GM18907 (cell line): Measurements from ENCODE around the gene CNR1.

Experiments
- ATAC-seq: cut with Tn5 transposase; IDR thresholded peaks from one replicate; pipeline ENCODE4 v1.9.1; 2021; ENCODE audit warnings: mild to moderate bottlenecking, moderate library complexity; ENCODE audit not compliant: unreplicated experiment

Gene CNR1

DNA sequence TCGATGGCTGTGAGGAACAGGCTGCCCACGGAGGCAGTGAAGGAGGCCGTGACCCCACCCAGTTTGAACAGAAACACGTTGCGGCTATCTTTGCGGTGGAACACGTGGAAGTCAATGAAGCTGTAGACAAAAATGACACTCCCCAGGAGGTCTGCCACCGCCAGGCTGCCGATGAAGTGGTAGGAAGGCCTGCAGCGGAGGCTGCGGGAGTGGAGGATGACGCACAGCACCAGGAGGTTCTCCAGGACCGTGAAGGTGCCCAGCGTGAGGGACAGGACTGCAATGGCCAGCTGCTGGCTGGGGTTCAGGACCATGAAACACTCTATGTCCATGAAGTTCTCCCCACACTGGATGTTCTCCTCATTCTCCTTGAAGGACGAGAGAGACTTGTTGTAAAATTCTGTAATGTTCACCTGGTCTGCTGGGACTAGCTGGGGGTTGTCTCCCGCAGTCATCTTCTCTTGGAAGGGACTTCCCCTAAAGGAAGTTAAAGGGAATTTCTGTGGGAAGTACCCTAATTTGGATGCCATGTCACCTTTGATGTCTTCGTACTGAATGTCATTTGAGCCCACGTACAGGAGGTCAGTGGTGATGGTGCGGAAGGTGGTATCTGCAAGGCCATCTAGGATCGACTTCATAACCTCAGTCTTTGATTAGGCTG is 21.4 kb downstream of the CNR1 start:
- ATAC-seq: no peak

DNA sequence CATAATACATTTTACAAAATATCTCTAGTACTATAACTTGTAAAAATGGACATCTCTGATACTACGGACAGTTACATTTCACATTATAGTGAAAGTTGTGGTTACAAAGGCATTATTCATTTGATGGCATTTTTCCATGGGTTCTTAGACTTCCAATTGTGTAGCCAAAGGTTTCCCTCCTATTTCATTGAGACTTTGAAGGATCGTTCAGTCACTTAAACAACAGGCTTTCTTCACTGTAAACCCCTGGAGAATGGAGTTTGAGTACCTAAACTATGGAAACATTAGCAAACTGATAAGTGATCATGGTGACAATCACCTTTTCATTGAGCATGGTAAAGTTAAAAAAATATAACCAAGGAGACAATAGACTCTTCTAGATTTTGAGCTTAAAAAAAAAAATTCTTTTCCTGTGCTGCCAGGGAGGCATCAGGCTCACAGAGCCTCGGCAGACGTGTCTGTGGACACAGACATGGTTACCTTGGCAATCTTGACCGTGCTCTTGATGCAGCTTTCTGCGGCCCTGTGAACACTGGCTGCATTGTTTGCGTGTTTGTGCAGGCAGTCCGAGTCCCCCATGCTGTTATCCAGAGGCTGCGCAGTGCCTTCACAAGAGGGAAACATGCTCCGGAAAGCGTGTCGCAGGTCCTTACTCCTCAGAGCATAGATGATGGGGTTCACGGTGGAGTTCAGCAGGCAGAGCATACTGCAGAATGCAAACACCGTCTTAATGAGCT is 22.6 kb downstream of the CNR1 start:
- ATAC-seq: no peak

DNA sequence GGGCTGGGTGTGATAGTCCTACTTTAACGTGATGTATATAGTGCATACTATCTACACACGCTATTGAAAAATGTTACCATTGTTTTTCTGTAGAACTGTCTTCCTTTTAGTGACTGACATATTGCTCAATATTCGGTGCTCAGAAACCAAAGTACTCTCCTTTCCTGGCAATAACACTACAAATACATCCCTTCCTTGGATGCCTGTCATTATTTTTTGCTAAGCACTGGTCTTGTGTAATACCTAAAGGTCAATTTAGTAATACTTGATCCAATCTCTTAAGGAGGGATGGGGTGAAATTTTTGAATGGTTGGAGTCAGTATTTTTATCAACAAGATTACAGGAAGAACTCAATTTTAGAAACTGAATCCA is 23.9 kb downstream of the CNR1 start:
- ATAC-seq: no peak

DNA sequence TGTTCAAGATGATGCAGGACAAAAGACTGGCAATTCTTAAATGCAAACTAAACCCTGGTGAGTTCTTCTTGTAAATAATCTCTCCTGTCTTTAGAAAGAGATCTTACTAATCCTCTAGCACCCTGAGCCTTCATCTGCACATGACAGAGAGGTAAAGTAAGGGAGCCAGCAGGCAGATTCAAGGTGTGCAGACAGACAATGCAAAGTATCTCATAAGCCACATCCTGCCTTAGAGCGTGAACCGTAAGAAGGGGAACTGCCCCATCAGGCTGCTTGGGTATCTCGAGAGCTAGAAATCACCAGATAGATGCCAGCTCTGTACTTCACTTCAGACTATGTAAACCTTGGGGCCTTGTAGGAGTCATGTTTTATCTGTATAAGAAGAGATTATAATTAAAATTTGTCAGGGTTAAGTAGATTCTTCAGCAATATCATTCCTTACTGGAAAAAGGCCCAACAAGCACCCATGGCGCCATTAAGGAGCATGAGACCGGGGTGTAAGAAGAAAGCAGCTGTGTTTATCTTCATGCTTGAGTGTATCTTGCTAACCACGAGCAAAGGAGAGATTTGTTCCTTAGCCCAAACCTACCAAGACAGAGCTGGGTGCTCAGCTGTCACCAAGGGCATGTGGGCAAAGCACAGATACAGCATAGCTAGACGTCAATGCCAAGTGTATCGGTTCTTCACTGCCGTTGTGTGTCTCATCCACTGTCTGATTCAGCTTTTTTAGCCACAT is 24.4 kb downstream of the CNR1 start:
- peak; percentile 95 for ATAC-seq

DNA sequence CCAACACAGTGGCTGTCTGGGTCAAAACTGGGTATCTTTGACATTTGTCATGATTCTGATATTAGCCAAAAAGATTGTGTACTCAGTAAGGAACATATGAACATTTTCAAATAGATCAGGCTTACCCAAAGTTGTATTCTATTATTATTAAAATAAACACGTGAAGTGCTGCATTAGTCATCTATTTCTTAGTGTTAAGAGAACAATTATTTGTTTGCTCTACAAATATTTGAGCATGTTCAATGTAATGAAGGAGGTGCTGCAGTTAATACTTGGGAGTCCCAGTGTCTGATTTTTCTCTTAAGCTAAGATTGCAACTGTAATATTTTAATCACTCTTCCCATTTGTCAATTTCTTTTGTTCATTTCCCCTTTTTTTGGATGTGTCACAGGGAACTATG is 28.2 kb downstream of the CNR1 start:
- ATAC-seq: no peak

DNA sequence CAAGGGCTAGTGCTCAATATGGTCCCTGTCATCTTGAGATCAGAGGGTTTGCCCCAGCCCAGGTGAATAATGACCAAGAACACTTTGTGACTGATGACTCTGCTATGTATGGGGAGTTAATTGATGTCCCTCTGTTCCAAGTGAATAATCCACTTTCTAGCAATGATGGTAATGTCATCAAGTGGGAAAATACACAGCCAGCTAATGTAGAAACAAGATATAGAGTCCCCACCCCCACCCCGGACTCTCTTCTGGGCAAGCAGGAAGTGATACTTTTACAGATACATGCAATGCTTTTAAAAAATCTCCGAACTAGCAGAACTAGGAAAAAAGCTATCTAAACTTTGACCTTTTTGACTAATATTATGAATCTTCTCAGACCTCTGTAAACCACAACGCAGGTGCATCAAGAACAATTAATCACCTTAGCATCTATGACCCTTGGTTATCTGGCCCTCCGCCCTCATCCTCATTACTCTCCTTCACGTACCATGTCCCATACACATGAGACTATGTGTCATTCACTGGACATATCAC is 30.5 kb downstream of the CNR1 start:
- ATAC-seq: peak; percentile 78

DNA sequence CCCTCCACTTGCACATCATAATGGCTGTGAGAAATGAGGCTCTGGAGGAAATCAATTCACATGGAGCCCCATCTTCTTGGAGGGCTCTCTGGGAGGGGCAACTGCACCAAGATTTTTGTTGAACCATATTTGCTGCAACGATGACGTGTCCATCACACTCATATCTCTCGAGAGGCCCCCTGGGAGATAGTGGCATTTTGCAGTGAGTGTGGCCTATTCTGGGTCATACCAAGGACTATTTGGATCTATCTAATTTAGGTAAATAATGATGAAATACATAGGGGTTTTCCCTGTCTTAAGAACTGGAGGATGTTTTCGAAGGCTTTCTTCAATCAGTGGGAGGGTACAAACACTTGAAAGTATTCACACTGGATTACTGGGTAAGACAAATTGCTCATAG is 31.6 kb downstream of the CNR1 start:
- no peak for ATAC-seq

DNA sequence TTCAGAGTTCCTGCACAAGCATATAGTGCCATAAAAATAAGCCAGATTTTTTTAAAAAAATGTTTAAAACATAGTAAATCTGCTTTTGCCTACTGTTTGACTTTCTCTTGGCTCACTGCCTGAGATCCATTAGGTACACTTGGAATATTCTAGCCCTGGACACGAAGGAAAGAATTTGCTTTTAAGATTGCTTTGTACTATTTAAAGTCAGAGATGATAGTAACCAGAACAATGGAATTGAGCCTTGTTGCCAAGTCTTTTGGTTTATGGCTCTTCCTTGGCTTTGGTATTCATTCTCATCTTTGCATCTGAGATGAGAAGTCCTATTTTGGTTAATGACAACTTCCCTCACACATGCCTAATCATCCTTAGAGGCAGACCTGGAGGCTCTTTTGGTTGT is 32.4 kb downstream of the CNR1 start:
- no peak for ATAC-seq

DNA sequence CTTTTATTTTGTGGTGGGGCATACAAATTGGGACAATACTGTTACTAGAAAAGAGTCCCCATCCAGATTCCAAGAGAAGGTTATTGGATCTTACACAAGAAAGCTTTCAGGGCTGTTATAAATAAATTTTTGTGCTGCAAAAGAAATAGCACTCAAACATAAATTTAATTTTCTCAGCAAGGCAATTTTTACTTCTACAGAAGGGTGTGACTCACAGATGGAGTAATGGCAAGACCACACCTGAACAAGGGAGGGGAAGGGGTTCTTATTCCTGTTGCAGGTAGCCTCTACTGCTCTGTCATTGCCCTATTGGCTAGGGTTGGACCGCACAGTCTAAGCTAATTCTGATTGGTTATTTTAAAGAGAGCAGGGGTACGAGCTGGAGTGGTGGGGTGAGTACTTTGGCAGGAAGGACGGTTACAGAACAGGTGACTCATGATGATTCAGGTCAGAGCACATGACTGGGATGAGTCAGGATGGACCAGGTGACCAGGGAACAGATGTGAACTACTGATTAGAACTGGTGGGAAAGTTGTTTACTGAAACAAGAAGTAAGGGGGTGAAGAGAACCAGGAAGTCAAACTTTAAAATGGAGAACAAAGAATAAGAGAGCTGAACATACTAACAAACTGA is 41.1 kb downstream of the CNR1 start:
- no peak for ATAC-seq

DNA sequence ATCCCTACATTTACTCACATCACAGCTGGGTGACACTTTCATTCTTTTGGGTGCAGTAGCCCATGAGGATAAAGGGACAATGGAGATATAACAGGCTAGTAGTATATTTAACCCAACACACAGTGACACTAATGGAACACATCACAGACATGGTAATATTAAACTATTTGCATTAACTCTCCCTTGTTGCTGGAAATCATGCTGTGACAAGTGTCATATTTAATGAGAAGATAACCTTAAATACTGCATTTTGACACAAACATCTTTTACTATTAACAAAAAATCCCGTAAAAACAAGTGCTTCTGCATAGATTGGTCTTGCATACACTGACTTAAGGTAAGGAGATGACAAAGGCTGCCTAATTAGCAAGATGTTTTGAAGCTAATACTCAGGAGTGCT is 45.5 kb downstream of the CNR1 start:
- no peak for ATAC-seq

DNA sequence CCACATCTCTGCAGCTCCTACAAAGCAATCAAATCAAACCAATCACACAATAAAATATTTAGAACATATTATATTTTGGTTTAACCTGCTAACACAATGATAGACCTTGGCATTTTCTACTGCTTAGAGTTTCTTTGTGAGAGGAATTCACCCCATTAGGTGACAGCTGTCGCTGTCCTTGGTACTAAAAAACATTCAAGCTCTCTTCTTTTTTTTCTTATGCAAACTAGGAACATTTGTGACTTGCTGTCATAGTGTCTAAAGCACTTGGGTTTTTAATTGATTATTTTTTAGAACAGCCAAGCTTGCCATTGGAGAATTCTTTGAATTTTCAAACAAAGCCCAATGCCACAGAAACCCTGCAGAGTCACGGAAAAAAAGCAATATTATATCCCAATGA is 46.4 kb downstream of the CNR1 start:
- no peak for ATAC-seq

DNA sequence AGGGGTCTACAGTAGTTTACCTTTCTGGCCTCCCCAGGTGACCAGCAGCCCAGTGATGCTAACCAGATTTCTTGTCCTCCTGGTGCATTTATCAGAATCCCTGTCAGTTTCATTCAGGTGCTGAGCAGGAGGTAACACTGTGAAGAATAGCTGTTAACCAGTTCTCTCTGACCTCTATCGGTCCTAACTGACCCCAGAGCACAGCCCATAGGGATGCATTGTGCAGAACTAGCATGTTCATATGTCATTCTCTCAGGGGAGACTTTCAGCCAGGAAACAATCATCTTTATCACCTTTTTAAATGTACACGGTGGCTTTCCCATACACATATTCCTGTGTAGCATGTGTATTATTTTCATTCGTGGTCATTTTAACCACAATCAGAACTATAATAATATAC is 49.9 kb downstream of the CNR1 start:
- no peak for ATAC-seq

DNA sequence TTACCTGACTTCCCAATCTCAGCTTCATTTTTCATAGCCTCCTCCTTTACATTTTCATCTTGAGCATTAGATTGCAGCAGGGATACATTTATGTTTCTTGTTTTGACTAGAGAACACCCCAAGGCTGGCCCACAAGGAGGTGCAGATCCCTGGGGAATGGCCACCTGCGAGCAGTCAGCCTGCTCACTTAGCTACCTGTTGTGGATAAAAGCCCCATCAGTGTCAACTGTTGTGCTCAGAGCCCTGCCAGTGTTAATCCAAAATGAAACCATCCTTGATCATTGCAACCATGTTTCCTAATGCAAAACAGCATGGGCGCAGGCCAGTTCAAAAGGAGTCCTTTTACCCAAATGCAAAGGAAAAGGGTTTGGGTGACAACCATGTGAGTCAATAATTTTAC is 50.8 kb downstream of the CNR1 start:
- no peak for ATAC-seq

DNA sequence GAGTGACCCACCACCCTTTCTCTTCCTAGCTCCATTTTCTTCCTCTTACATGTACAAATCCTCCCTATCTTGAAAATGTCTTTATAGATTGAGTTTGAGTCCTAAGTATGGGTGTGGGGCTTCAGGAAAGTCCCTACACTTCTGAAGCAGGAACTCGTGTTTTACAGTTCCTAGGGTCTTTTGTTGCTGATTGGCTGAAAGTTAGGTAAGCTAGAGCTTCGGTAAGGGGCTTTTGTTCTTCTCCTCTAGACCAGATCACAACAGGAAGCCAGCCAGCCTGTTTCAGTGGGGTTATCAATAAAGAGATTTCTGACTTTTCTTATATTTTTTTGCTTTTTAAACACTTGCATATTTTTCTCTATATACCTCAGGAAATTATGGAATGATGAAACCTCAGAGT is 51.3 kb downstream of the CNR1 start:
- ATAC-seq: peak; percentile 65

DNA sequence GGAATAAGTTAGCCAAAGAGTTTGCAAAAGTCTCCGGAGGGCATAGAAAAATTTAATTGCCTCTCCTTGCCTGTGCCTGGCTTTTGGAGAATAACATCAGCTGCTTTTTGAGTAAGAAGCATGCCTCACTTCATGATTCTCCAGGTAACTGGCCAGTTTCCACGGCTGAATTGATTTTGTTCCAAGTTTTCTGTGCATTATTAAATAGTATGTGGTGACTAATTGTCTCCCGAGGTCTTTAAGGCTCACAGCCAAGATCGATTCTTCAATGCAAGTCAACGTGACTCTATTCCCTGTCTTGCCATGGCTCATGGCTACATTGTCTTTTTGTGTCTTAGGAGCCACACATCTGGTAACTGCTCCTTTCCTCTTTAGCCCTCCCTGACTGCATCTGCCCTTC is 54.2 kb downstream of the CNR1 start:
- no peak for ATAC-seq

DNA sequence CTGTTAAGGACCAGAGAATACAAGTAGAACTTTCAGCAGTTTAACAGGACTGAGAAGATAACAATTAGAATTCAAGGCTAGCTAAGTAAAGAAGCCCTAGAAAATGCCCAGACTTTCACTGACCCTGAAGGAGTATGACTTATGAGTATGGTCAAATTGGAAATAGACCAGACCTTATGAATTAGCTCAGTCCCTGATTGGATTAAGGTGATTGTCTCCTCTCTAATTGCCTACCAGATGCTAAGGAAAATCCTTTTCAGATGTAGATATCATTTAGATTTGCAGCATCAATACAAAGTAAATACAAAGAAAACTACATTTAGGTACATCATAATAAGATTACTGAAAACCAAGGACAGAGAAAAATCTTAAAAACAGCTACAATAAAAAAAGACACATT is 58.9 kb downstream of the CNR1 start:
- ATAC-seq: no peak

DNA sequence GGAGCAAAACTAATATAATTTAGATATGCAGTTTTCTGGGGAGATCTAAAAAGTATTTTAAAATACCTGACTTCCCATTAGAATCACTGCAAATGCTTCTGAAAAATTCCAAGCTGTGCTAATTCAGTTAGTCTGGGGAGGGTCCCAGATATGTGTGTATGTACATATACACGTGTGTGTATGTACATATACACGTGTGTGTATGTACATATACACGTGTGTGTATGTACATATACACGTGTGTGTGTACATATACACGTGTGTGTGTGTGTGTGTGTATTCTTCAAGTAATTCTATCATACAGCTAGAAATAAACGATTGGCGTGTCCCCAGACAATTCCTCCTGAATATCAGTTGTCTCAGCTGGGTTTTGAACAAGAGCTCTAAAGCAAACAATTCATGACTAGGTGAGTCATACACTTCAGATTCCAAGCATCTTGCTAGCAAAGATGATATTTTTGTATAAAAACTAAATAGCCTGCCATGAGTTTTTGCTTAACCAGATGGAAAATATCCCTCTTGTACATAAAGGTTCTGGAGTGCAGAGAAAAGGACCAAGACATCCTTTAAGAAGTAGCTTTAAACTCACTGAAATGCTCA is 60.3 kb downstream of the CNR1 start:
- ATAC-seq: no peak
